ENCODE results near the gene RUBCN.

Gene RUBCN

DNA sequence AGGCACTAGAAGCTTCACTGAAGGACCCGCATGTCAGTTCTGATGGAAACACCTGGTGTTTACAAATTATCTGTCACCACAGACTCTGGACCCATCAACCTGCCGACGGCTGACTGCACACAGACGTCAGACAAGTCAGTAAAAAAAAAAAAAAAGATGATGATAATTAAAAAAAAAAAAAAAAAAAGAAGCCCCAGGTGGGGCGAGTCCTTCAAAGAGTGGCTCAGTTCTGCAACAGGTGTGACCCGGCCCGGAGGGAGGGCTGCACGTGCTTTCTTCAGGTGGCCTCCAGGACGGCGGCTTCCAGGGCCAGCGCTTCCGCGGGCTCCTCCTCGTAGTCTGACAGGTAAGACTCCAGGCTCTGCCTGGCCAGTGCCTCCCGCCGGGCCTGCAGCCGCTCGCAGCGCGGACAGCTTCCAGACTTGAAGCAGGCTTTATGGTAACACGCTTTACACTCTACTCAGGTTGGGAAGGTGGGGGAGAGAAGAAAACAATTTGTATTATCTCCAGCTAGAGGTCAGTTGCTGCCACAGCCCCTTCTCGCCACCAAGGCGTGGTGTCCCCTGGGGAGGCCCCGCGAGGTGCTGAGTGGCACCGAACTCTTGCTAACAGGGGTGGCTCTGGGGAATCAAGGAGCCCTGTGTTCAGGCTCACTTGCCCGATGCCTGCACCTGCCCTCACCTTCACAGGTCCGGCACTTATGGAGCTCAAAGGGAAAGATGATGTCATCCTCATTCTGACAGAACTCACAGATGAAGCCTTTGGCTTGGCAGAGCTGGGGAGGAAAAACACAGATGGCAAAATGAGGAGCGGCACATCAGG lies 61.8 kb downstream of the RUBCN start:
- no peak for TF ChIP-seq YY1 (IDR thresholded peaks at IDR 0.05; ENCODE audit: low read depth)
- no peak for TF ChIP-seq EP300 (IDR thresholded peaks at IDR 0.05; ENCODE audit: borderline replicate concordance)
- TF ChIP-seq TCF12 (IDR thresholded peaks at IDR 0.05; ENCODE audit: low read depth): no peak
- no peak for TF ChIP-seq CEBPB (IDR thresholded peaks at IDR 0.05)
- no peak for TF ChIP-seq NFIC (IDR thresholded peaks at IDR 0.05)
- no peak for TF ChIP-seq FOXM1 (IDR thresholded peaks at IDR 0.05; ENCODE audit: borderline replicate concordance, low read depth)
- TF ChIP-seq ZBTB7A (IDR thresholded peaks at IDR 0.05; ENCODE audit: low read depth): no peak
- TF ChIP-seq TAF1 (IDR thresholded peaks at IDR 0.05; ENCODE audit: low read depth): no peak
- TF ChIP-seq, protein P1, sequence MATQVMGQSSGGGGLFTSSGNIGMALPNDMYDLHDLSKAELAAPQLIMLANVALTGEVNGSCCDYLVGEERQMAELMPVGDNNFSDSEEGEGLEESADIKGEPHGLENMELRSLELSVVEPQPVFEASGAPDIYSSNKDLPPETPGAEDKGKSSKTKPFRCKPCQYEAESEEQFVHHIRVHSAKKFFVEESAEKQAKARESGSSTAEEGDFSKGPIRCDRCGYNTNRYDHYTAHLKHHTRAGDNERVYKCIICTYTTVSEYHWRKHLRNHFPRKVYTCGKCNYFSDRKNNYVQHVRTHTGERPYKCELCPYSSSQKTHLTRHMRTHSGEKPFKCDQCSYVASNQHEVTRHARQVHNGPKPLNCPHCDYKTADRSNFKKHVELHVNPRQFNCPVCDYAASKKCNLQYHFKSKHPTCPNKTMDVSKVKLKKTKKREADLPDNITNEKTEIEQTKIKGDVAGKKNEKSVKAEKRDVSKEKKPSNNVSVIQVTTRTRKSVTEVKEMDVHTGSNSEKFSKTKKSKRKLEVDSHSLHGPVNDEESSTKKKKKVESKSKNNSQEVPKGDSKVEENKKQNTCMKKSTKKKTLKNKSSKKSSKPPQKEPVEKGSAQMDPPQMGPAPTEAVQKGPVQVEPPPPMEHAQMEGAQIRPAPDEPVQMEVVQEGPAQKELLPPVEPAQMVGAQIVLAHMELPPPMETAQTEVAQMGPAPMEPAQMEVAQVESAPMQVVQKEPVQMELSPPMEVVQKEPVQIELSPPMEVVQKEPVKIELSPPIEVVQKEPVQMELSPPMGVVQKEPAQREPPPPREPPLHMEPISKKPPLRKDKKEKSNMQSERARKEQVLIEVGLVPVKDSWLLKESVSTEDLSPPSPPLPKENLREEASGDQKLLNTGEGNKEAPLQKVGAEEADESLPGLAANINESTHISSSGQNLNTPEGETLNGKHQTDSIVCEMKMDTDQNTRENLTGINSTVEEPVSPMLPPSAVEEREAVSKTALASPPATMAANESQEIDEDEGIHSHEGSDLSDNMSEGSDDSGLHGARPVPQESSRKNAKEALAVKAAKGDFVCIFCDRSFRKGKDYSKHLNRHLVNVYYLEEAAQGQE (IDR thresholded peaks at IDR 0.05; ENCODE audit: low read depth): no peak
- no peak for TF ChIP-seq RAD21 (IDR thresholded peaks at IDR 0.05; ENCODE audit: low read depth)
- no peak for TF ChIP-seq TEAD4 (IDR thresholded peaks at IDR 0.05)
- TF ChIP-seq CREB1 (IDR thresholded peaks at IDR 0.05; ENCODE audit: low read depth): no peak
- TF ChIP-seq, protein P2, sequence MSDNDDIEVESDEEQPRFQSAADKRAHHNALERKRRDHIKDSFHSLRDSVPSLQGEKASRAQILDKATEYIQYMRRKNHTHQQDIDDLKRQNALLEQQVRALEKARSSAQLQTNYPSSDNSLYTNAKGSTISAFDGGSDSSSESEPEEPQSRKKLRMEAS (IDR thresholded peaks at IDR 0.05): no peak
- TF ChIP-seq, protein P3, sequence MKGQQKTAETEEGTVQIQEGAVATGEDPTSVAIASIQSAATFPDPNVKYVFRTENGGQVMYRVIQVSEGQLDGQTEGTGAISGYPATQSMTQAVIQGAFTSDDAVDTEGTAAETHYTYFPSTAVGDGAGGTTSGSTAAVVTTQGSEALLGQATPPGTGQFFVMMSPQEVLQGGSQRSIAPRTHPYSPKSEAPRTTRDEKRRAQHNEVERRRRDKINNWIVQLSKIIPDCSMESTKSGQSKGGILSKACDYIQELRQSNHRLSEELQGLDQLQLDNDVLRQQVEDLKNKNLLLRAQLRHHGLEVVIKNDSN (IDR thresholded peaks at IDR 0.05): no peak
- no peak for TF ChIP-seq EGR1 (IDR thresholded peaks at IDR 0.05)

DNA sequence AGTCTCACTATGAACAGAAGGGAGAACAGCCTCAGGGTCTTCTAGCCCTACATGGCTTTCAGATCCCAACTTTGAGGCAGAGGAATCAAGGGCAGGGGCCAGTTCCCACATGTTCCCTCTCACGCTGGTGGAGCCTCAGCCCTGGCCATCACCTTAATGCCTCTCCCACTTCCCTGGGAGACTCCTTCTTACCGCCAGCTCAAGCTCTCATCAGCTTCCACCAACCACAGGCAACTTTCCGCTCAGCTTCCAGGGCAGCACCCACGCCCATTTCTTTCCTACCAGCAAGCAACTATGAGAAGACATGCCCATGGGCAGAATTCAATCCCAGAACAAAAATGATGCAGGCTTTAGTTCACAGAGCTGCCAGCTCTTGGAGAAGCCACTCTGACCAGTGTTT lies 63.5 kb downstream of the RUBCN start:
- TF ChIP-seq TEAD4 (IDR thresholded peaks at IDR 0.05) (no peak), TCF12 (IDR thresholded peaks at IDR 0.05; ENCODE audit: low read depth) (no peak), CREB1 (IDR thresholded peaks at IDR 0.05; ENCODE audit: low read depth) (no peak), NFIC (IDR thresholded peaks at IDR 0.05) (no peak), EGR1 (IDR thresholded peaks at IDR 0.05) (no peak), EP300 (IDR thresholded peaks at IDR 0.05; ENCODE audit: borderline replicate concordance) (no peak), RAD21 (IDR thresholded peaks at IDR 0.05; ENCODE audit: low read depth) (no peak), CEBPB (IDR thresholded peaks at IDR 0.05) (no peak), FOXM1 (IDR thresholded peaks at IDR 0.05; ENCODE audit: borderline replicate concordance, low read depth) (no peak), ZBTB7A (IDR thresholded peaks at IDR 0.05; ENCODE audit: low read depth) (no peak), TAF1 (IDR thresholded peaks at IDR 0.05; ENCODE audit: low read depth) (no peak), YY1 (IDR thresholded peaks at IDR 0.05; ENCODE audit: low read depth) (no peak)
- TF ChIP-seq, protein P1 (IDR thresholded peaks at IDR 0.05; ENCODE audit: low read depth): no peak
- TF ChIP-seq, protein P3 (IDR thresholded peaks at IDR 0.05): no peak
- TF ChIP-seq, protein P2 (IDR thresholded peaks at IDR 0.05): no peak

DNA sequence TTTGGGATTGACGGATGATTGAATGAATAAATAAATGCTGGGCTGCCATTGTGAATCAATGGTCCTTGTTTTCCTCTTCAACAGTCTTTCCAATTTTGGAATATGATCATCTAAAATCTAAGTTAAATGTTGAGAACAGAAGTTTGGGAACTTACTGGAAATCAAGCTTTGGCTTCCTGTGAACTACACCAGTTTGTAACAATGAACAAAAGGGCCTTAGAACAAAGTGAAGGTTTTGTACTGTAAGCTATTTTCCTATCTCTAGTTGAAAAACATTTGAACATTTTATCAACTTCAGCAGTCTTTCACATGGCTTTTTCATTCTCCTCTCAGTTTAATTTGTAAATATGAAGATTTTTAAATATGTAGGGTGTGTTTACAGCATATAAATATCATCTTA lies 66.3 kb downstream of the RUBCN start:
- TF ChIP-seq YY1 (IDR thresholded peaks at IDR 0.05; ENCODE audit: low read depth) (no peak), NFIC (IDR thresholded peaks at IDR 0.05) (no peak), FOXM1 (IDR thresholded peaks at IDR 0.05; ENCODE audit: borderline replicate concordance, low read depth) (no peak), CEBPB (IDR thresholded peaks at IDR 0.05) (no peak), CREB1 (IDR thresholded peaks at IDR 0.05; ENCODE audit: low read depth) (no peak), TAF1 (IDR thresholded peaks at IDR 0.05; ENCODE audit: low read depth) (no peak), EP300 (IDR thresholded peaks at IDR 0.05; ENCODE audit: borderline replicate concordance) (no peak), TCF12 (IDR thresholded peaks at IDR 0.05; ENCODE audit: low read depth) (no peak), TEAD4 (IDR thresholded peaks at IDR 0.05) (no peak), RAD21 (IDR thresholded peaks at IDR 0.05; ENCODE audit: low read depth) (no peak)
- TF ChIP-seq, protein P3 (IDR thresholded peaks at IDR 0.05): no peak
- TF ChIP-seq, protein P1 (IDR thresholded peaks at IDR 0.05; ENCODE audit: low read depth): no peak

Measured in Ishikawa (cell line).